IMR-90 (cell line): Measurements from ENCODE around the gene RHAG. TPM values are rescaled to one million over a fixed set of nuclear protein-coding genes. Genes with fewer than 3 reads are reported as not detected.
"Not testable (repeated sequence)": the region's sequence is repeated elsewhere in the genome, so short reads cannot be mapped to it uniquely, and the experiment has no call there.

ENCODE experiments used
- ATAC-seq: fragments of 200-7000 bp; cut with Tn5 transposase; 2 replicates; pipeline ENCODE4 v1.9.1; 2020; ENCODE audit warnings: low read depth, mild to moderate bottlenecking, moderate library complexity
- BruUV-seq: library from RNA; stranded (reverse); fragments of 400-500 nt; replicated peaks from 2 replicates; lab custom pipeline; 2021; lab: Mats Ljungman, UMichigan
- CTCF ChIA-PET: fragments of 300-600 bp; formaldehyde crosslinking; extraction: SDS; loops from one replicate; lab custom pipeline; 2021; ENCODE audit warnings: antibody characterized with exemption; lab: Yijun Ruan, JAX
- POLR2A ChIA-PET: fragments of 300-600 bp; sonication (Branson Sonifier 250); formaldehyde crosslinking; loops from one replicate; lab custom pipeline; 2022; ENCODE audit warnings: antibody characterized with exemption; ENCODE audit not compliant: unreplicated experiment; lab: Charles Lee
- DNase-seq: peaks from one replicate; pipeline ENCODE4 v3.0.0; 2013
- H2AFZ ChIP-seq: replicated peaks from 2 replicates; pipeline ENCODE3; 2013; ENCODE audit warnings: low read length, mild to moderate bottlenecking; ENCODE audit not compliant: poor library complexity
- H2AK5ac ChIP-seq: 2 replicates; pipeline ENCODE4 v1.6.1; 2013; ENCODE audit warnings: low read depth, low read length, inconsistent platforms
- H2AK9ac ChIP-seq: replicated peaks from 2 replicates; pipeline ENCODE3; 2013; ENCODE audit warnings: mild to moderate bottlenecking, low read depth, low read length, moderate library complexity; ENCODE audit not compliant: poor library complexity
- H2BK120ac ChIP-seq: 2 replicates; pipeline ENCODE4 v1.6.1; 2013; ENCODE audit warnings: low read depth, low read length, inconsistent platforms
- H2BK15ac ChIP-seq: 3 replicates; pipeline ENCODE4 v1.6.1; 2013; ENCODE audit warnings: low read depth, low read length, inconsistent platforms
- H2BK20ac ChIP-seq: 2 replicates; pipeline ENCODE4 v1.6.1; 2013; ENCODE audit warnings: low read depth, mild to moderate bottlenecking, inconsistent platforms, low read length, moderate library complexity
- H2BK5ac ChIP-seq: 2 replicates; pipeline ENCODE4 v1.6.1; 2013; ENCODE audit warnings: mild to moderate bottlenecking, low read depth, low read length, inconsistent platforms; ENCODE audit not compliant: poor library complexity, severe bottlenecking
- H3K14ac ChIP-seq: replicated peaks from 2 replicates; pipeline ENCODE4 v1.6.1; 2013; ENCODE audit warnings: low read depth, low read length, inconsistent platforms
- H3K18ac ChIP-seq: 2 replicates; pipeline ENCODE4 v1.6.1; 2013; ENCODE audit warnings: low read depth, low read length, control low read depth
- H3K23ac ChIP-seq: 2 replicates; pipeline ENCODE4 v1.6.1; 2013; ENCODE audit warnings: low read depth, low read length, inconsistent platforms
- H3K27ac ChIP-seq: 2 replicates; pipeline ENCODE4 v1.5.1; 2013; ENCODE audit warnings: mild to moderate bottlenecking, control low read depth, low read length; ENCODE audit not compliant: insufficient read depth
- H3K27me3 ChIP-seq: 2 replicates; pipeline ENCODE4 v1.6.1; 2013; ENCODE audit warnings: low read length; ENCODE audit not compliant: control insufficient read depth, insufficient read depth
- H3K36me3 ChIP-seq: 2 replicates; pipeline ENCODE4 v1.6.1; 2013; ENCODE audit warnings: low read length, mixed read lengths; ENCODE audit not compliant: control insufficient read depth, insufficient read depth
- H3K4ac ChIP-seq: 2 replicates; pipeline ENCODE4 v1.6.1; 2013; ENCODE audit warnings: low read depth, low read length, inconsistent platforms
- H3K4me1 ChIP-seq: 2 replicates; pipeline ENCODE4 v1.6.1; 2013; ENCODE audit warnings: low read length, mixed read lengths; ENCODE audit not compliant: control insufficient read depth, insufficient read depth
- H3K4me2 ChIP-seq: 2 replicates; pipeline ENCODE4 v1.6.1; 2013; ENCODE audit warnings: low read depth, mild to moderate bottlenecking, control low read depth, low read length, moderate library complexity
- H3K4me3 ChIP-seq: 2 replicates; pipeline ENCODE4 v1.5.1; 2013; ENCODE audit warnings: low read depth, mild to moderate bottlenecking, control low read depth, low read length, moderate library complexity; ENCODE audit not compliant: insufficient read depth
- H3K56ac ChIP-seq: 2 replicates; pipeline ENCODE4 v1.6.1; 2013; ENCODE audit warnings: low read length, inconsistent platforms; ENCODE audit not compliant: insufficient read depth; ENCODE audit errors: extremely low read depth
- H3K79me1 ChIP-seq, 2 experiments: 2 replicates each; pipeline ENCODE4 v1.6.1; 2013; ENCODE audit warnings: low read length in 2 of 2, inconsistent platforms in 1 of 2, low read depth in 1 of 2
- H3K9ac ChIP-seq: 2 replicates; pipeline ENCODE4 v1.6.1; 2013; ENCODE audit warnings: low read depth, low read length, control low read depth
- H3K9me1 ChIP-seq: 2 replicates; pipeline ENCODE4 v1.6.1; 2013; ENCODE audit warnings: low read length, inconsistent platforms; ENCODE audit not compliant: insufficient read depth
- H3K9me3 ChIP-seq: 2 replicates; pipeline ENCODE4 v1.6.1; 2013; ENCODE audit warnings: low read length; ENCODE audit not compliant: control insufficient read depth, insufficient read depth
- H4K20me1 ChIP-seq: 2 replicates; pipeline ENCODE4 v1.6.1; 2013; ENCODE audit warnings: low read length, inconsistent platforms; ENCODE audit not compliant: insufficient read depth
- H4K5ac ChIP-seq: 2 replicates; pipeline ENCODE4 v1.6.1; 2013; ENCODE audit warnings: mild to moderate bottlenecking, low read depth, low read length, control low read depth
- H4K8ac ChIP-seq, 2 experiments: 2 replicates each; pipeline ENCODE4 v1.6.1; 2013; ENCODE audit warnings: low read depth in 2 of 2, low read length in 2 of 2, control low read depth in 1 of 2, inconsistent platforms in 1 of 2
- H4K91ac ChIP-seq: 2 replicates; pipeline ENCODE4 v1.6.1; 2013; ENCODE audit warnings: low read depth, low read length, inconsistent platforms; ENCODE audit not compliant: insufficient read depth
- NFE2L2 ChIP-seq: fragments of 150-350 bp; IDR thresholded peaks from 2 replicates; pipeline ENCODE4 v1.6.1; 2016; ENCODE audit warnings: low read depth, mild to moderate bottlenecking, low read length
- RAD21 ChIP-seq: IDR thresholded peaks from 2 replicates; pipeline ENCODE4 v1.6.1; 2012; ENCODE audit warnings: low read length, improper control_type of control experiment
- WGBS, 2 experiments: methylation state at CpG; one replicate each; pipeline versions ENCODE4 v1.1.5 to v1.1.7; 2013; ENCODE audit warnings: missing lambda C conversion rate in 2 of 2; ENCODE audit not compliant: insufficient read length in 1 of 2; ENCODE audit errors: extremely low coverage in 2 of 2; 5-methylcytosine and 5-hydroxymethylcytosine counted together
- dilution Hi-C: fragments of 300-500 bp; cut with HindIII; formaldehyde crosslinking; loops from one replicate; pipeline ENCODE4 v1.14.3; 2018; ENCODE audit warnings: low sequenced_read_pairs; ENCODE audit not compliant: unreplicated experiment
- in situ Hi-C: fragments of 300-500 bp; cut with MboI; formaldehyde crosslinking; loops from 3 replicates; pipeline ENCODE4 v1.14.3; 2019; ENCODE audit warnings: low sequenced_read_pairs, inconsistent platforms, mixed read lengths
- intact Hi-C: fragments of 100-400 bp; cut with micrococcal nuclease; formaldehyde crosslinking; loops from 2 replicates; pipeline ENCODE4 v1.10.0; 2022
- polyA plus RNA-seq, 3 experiments: library from polyadenylated mRNA; depleted of rRNA; stranded (reverse); fragments of >200 nt; gene quantifications; 2 replicates each; pipeline ENCODE4 v1.2.3, GENCODE V29; 2012; ENCODE audit warnings: low replicate concordance in 1 of 3
- total RNA-seq: library from RNA; depleted of rRNA; stranded (reverse); fragments of >200 nt; gene quantifications from 2 replicates; pipeline ENCODE4 v1.2.3, GENCODE V29; 2012
- TF ChIP-seq, protein P1 (sequence below): fragments of 150-350 bp; IDR thresholded peaks from 2 replicates; pipeline ENCODE4 v1.6.1; 2016; ENCODE audit warnings: low read depth, mild to moderate bottlenecking, low read length, moderate library complexity, borderline replicate concordance
- TF ChIP-seq, protein P2 (sequence below): fragments of 150-350 bp; IDR thresholded peaks from 2 replicates; pipeline ENCODE4 v1.6.1; 2017; ENCODE audit warnings: mild to moderate bottlenecking, antibody characterized with exemption, low read length, low read depth

RHAG gene
- total and polyA plus RNA-seq, 2 of the 4 experiments (the other 2 are of a cell fraction), result not detected

DNA sequence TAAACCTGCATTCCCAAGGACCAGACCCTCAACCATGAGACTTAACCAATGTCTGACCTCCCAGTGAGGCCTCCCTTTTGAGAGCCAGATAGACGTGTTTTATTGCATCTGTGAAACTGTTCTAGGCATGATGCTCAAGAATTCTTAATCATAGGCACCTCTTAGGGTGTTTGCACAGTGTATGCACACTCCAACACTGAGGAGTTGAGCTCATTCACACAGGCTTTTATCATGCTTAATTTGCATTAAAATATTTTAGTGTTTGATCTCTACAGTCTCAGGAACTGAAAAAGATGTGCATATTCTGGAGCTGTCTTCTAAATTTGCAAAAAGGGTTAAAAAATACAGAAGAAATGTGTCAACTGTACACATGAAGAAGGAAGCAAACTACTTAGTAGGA, 27.4 kb downstream of the RHAG start:
- BruUV-seq, result no TSS peak
- DNase-seq, result no peak
- POLR2A ChIA-PET, result no interaction called here
- H3K79me1 ChIP-seq, result no peaks in the 10 kb centered on the region
- intact Hi-C loops, result loop anchor here (5.0 kb wide), 1 partner anchor 1822 kb away; no protein-coding TSS in a partner anchor
- CTCF ChIA-PET, result interaction anchor here (2.0 to 3.1 kb wide), 2 partner anchors 77 kb away, joined by 8 to 14 read pairs; no protein-coding TSS in a partner anchor
- no peak overlapping the region for H2BK5ac ChIP-seq
- no peak overlapping the region for H3K18ac ChIP-seq
- no peak overlapping the region for H3K9ac ChIP-seq
- TF ChIP-seq NFE2L2, result no peak
- TF ChIP-seq, protein P1, sequence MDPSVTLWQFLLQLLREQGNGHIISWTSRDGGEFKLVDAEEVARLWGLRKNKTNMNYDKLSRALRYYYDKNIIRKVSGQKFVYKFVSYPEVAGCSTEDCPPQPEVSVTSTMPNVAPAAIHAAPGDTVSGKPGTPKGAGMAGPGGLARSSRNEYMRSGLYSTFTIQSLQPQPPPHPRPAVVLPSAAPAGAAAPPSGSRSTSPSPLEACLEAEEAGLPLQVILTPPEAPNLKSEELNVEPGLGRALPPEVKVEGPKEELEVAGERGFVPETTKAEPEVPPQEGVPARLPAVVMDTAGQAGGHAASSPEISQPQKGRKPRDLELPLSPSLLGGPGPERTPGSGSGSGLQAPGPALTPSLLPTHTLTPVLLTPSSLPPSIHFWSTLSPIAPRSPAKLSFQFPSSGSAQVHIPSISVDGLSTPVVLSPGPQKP, result no peak
- no peak for TF ChIP-seq RAD21
- TF ChIP-seq, protein P2, sequence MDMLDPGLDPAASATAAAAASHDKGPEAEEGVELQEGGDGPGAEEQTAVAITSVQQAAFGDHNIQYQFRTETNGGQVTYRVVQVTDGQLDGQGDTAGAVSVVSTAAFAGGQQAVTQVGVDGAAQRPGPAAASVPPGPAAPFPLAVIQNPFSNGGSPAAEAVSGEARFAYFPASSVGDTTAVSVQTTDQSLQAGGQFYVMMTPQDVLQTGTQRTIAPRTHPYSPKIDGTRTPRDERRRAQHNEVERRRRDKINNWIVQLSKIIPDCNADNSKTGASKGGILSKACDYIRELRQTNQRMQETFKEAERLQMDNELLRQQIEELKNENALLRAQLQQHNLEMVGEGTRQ, result no peak
- no peak overlapping the region for H4K91ac ChIP-seq
- H3K4me1 ChIP-seq, result no peaks in the 10 kb centered on the region
- H3K9me3 ChIP-seq, result no peaks in the 10 kb centered on the region
- H4K20me1 ChIP-seq, result no peaks in the 10 kb centered on the region
- H3K9me1 ChIP-seq, result no peaks in the 10 kb centered on the region
- in situ Hi-C loops, result loop anchor here (10.0 kb wide), 1 partner anchor 84 kb away; no protein-coding TSS in a partner anchor
- H3K4me3 ChIP-seq, result no peak overlapping the region
- no peaks in the 10 kb centered on the region for H3K27me3 ChIP-seq
- H2BK20ac ChIP-seq, result no peak overlapping the region
- no peak overlapping the region for H2AK5ac ChIP-seq
- no peak overlapping the region for H2AK9ac ChIP-seq
- no peak for ATAC-seq
- H3K4ac ChIP-seq, result no peak overlapping the region
- H3K36me3 ChIP-seq, result no peaks in the 10 kb centered on the region
- H3K56ac ChIP-seq, result no peak overlapping the region
- no peak overlapping the region for H2BK120ac ChIP-seq
- no peak overlapping the region for H3K14ac ChIP-seq
- no peak overlapping the region for H4K8ac ChIP-seq
- H3K27ac ChIP-seq, result no peak overlapping the region
- H3K4me2 ChIP-seq, result no peak overlapping the region
- H2AFZ ChIP-seq, result no peak overlapping the region
- dilution Hi-C loops, result no loop called here
- H3K23ac ChIP-seq, result no peak overlapping the region
- H2BK15ac ChIP-seq, result no peak overlapping the region
- WGBS, 2 experiments, result no CpG with 5 or more reads among the region's 1 CpG
- H4K5ac ChIP-seq, result no peak overlapping the region

DNA sequence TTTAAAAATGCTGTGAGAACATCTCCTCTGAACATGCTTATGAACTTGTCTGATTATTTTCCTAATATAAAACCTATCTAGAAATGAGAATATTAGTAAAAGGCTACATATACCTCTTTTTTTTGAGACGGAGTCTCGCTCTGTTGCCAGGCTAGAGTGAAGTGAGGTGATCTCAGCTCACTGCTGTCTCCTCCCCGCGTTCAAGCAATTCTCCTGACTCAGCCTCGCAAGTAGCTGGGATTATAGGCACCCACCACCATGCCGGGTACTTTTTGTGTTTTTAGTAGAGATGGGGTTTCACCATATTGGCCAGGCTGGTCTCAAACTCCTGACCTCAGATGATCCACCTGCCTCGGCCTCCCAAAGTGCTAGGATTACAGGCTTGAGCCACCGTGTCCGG, 28.4 kb downstream of the RHAG start:
- H3K9ac ChIP-seq, H3K27ac ChIP-seq, ATAC-seq, H3K4me3 ChIP-seq, H2BK20ac ChIP-seq, H3K36me3 ChIP-seq, H4K5ac ChIP-seq, H4K20me1 ChIP-seq, H2BK15ac ChIP-seq, H3K4me2 ChIP-seq, BruUV-seq, DNase-seq, H4K8ac ChIP-seq, H3K27me3 ChIP-seq, H2BK120ac ChIP-seq, H2BK5ac ChIP-seq, H4K91ac ChIP-seq, H3K4me1 ChIP-seq, H3K9me3 ChIP-seq, H3K9me1 ChIP-seq, H3K23ac ChIP-seq, H3K14ac ChIP-seq, H2AK5ac ChIP-seq, H3K79me1 ChIP-seq, H3K4ac ChIP-seq, H3K18ac ChIP-seq, H3K56ac ChIP-seq, POLR2A ChIA-PET, H2AK9ac ChIP-seq, dilution Hi-C loops, H2AFZ ChIP-seq: not testable (repeated sequence)
- in situ Hi-C loops, result loop anchor here (10.0 kb wide), 1 partner anchor 83 kb away; no protein-coding TSS in a partner anchor
- WGBS, 2 experiments, result no CpG with 5 or more reads among the region's 9 CpGs
- intact Hi-C loops, result loop anchor here (5.0 kb wide), 1 partner anchor 1821 kb away; no protein-coding TSS in a partner anchor
- CTCF ChIA-PET, result interaction anchor here (3.1 kb wide), 1 partner anchor 76 kb away, joined by 14 read pairs; no protein-coding TSS in a partner anchor
